GM19397 (cell line): ENCODE results near the gene ARHGAP23.
"Not testable (repeated sequence)": the region's sequence is repeated elsewhere in the genome, so short reads cannot be mapped to it uniquely, and the experiment has no call there.

ENCODE experiments used
- ATAC-seq: cut with Tn5 transposase; IDR thresholded peaks from one replicate; pipeline ENCODE4 v1.9.1; 2021; ENCODE audit warnings: mild to moderate bottlenecking, moderate library complexity; ENCODE audit not compliant: unreplicated experiment

ARHGAP23 gene

GRCh38 chr17:38482039-38482699, 53.9 kb downstream of the ARHGAP23 start:
- not testable (repeated sequence) for ATAC-seq

- ATAC-seq = not testable (repeated sequence)
These were observed 54.4 kb downstream of the ARHGAP23 start for GRCh38 chr17:38482700-38483043.

- ATAC-seq = not testable (repeated sequence)
These were observed 56.2 kb downstream of the ARHGAP23 start for GRCh38 chr17:38484242-38485145.

- no peak for ATAC-seq
These were observed 56.8 kb downstream of the ARHGAP23 start for GRCh38 chr17:38485146-38485468.

GRCh38 chr17:38485681-38486298, 57.5 kb downstream of the ARHGAP23 start:
- peak; percentile 64 for ATAC-seq

- not testable (repeated sequence) for ATAC-seq
These were observed 61.5 kb downstream of the ARHGAP23 start for GRCh38 chr17:38489774-38490173.

- ATAC-seq = not testable (repeated sequence)
These were observed 63.2 kb downstream of the ARHGAP23 start for GRCh38 chr17:38491346-38492066.

- not testable (repeated sequence) for ATAC-seq
These were observed 64.1 kb downstream of the ARHGAP23 start for GRCh38 chr17:38492067-38493040.

GRCh38 chr17:38494152-38494551, 65.9 kb downstream of the ARHGAP23 start:
- not testable (repeated sequence) for ATAC-seq

GRCh38 chr17:38497656-38498055, 69.4 kb downstream of the ARHGAP23 start:
- not testable (repeated sequence) for ATAC-seq

GRCh38 chr17:38498353-38498752, 70.1 kb downstream of the ARHGAP23 start:
- ATAC-seq = no peak

GRCh38 chr17:38499230-38499629, 71.0 kb downstream of the ARHGAP23 start:
- ATAC-seq = not testable (repeated sequence)

- not testable (repeated sequence) for ATAC-seq
These were observed 73.5 kb downstream of the ARHGAP23 start for GRCh38 chr17:38501718-38502117.

- not testable (repeated sequence) for ATAC-seq
These were observed 75.1 kb downstream of the ARHGAP23 start for GRCh38 chr17:38503286-38503913.

GRCh38 chr17:38504216-38504615, 76.0 kb downstream of the ARHGAP23 start:
- ATAC-seq = no peak

GRCh38 chr17:38507436-38507835, 79.2 kb downstream of the ARHGAP23 start:
- no peak for ATAC-seq

GRCh38 chr17:38507921-38508569, 79.8 kb downstream of the ARHGAP23 start:
- no peak for ATAC-seq

GRCh38 chr17:38508570-38508950, 80.3 kb downstream of the ARHGAP23 start:
- no peak for ATAC-seq
